NCI-H345 (cell line): Measurements from ENCODE around the gene TRPM2.
"Not testable (repeated sequence)": the region's sequence is repeated elsewhere in the genome, so short reads cannot be mapped to it uniquely, and the experiment has no call there.

Source experiments
- DNase-seq: peaks from one replicate; lab custom pipeline; 2025; lab: John Stamatoyannopoulos, UW

The TRPM2 gene

DNA sequence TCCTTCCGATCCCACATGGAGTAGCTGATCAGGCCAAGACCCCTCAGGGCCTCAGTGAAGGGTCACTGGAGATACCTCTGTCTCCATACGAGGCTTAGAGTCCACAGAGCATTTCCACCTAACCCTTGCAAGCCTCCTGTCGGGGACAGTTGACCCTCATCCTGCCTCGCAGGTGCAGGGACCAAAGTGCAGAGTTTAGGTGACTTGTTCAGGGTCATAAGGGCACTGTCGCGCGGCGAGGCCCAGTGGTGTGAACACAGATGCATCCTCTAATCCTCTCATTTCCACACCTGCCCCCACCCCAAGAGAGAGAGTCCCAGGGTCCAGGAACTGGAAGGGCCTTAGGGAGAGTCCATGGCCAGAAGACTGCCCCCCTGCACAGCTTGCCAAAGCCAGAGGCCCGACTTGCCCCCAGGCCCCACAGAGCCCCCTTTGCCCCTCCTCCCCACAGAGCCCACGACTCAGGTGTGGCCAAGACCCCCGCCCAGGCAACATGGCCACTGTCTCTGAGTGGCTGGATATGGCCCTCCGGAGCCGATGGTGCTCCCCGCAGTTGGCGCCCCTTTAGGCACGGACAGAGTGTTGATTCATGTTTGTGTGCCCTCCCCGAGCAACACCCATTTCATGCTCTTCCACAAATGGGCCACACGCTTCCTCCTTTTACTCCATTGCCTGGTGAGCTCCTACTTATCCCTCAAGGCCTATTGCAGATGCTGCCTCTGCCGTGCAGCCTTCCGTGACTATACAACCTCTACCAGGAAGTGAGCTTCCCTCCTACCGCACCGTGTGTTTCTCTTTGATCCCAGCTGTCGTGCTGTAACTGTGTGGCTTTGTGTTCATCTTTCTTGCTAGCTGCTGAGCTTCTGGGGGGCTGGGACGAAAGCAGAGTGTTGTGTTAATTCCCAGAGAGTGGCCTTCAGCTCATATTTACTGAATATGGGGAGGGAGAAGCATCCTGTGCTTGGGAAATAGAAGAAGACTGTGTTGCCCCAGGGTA, 1.7 kb downstream of the TRPM2 start:
- no peak for DNase-seq

- no peak for DNase-seq
Measured at GRCh38 chr21:44356160-44356559, 2.7 kb downstream of the TRPM2 start.

- no peak for DNase-seq
Measured at GRCh38 chr21:44356636-44357035, 3.2 kb downstream of the TRPM2 start.

- no peak for DNase-seq
Measured at GRCh38 chr21:44357064-44357837, 3.8 kb downstream of the TRPM2 start.

- DNase-seq: no peak
Measured at GRCh38 chr21:44359396-44359795, 6.0 kb downstream of the TRPM2 start.

GRCh38 chr21:44360159-44360558, 6.7 kb downstream of the TRPM2 start:
- DNase-seq: no peak

DNA sequence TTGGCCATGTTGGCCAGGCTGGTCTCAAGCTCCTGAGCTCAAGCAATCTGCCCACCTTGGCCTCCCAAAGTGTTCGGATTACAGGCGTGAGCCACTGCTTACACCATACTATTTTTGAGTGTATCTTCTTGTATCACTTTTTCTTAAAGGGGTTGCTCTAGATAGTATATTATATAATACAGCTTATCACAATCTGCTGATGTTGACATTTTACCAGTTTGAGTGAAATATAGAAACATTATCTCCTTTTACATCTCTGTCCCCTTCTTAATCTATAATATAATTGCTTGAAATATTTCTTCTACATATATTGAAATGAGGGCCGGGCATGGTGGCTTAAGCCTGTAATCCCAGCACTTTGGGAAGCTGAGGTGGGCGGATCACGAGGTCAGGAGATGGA, 8.5 kb downstream of the TRPM2 start:
- DNase-seq: not testable (repeated sequence)

- DNase-seq: no peak
Measured at GRCh38 chr21:44363278-44363677, 9.9 kb downstream of the TRPM2 start.

DNA sequence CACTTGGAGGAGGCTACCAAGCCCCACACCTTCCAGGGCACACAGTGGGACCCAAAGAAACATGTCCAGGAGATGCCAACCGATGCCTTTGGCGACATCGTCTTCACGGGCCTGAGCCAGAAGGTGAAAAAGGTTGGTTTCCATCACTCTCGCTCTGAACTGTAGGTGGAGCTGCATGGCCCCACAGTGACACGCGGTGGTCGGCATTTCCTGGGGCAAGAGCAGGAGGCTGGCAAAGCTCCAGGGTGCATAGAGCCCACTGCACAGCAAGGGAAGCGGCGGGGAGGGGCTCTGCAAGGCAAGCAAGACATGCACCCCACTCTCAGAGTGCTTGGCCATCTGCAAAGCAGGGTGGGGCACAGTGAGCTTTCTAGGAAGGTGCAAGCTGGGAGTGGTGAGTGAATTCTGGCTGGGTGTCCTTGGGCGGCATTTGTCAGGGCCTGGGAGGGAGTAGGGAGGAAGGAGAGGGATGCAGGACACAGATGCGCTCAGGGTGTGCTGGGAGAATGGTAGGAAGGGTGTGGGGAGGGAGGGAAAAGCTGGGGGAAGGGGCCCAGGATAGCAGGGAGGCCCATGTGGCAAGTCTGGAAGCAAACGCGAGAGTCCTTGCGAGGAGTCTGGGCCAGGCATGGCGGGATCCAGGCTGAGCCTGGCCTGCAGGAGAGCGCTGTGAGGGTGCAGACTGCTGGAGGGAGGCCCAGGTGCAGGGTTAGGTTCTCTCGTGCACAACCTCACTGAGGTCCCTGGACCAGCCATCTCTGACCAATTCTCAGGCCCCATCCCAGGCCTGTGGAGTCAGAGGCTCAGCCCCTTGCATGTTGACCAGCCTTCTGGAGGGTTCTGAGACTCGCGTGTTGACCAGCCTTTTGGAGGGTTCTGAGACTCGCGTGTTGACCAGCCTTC, 11.0 kb downstream of the TRPM2 start:
- no peak for DNase-seq

- DNase-seq: no peak
Measured at GRCh38 chr21:44365251-44365966, 12.0 kb downstream of the TRPM2 start.

- DNase-seq: no peak
Measured at GRCh38 chr21:44365967-44366585, 12.7 kb downstream of the TRPM2 start.

DNA sequence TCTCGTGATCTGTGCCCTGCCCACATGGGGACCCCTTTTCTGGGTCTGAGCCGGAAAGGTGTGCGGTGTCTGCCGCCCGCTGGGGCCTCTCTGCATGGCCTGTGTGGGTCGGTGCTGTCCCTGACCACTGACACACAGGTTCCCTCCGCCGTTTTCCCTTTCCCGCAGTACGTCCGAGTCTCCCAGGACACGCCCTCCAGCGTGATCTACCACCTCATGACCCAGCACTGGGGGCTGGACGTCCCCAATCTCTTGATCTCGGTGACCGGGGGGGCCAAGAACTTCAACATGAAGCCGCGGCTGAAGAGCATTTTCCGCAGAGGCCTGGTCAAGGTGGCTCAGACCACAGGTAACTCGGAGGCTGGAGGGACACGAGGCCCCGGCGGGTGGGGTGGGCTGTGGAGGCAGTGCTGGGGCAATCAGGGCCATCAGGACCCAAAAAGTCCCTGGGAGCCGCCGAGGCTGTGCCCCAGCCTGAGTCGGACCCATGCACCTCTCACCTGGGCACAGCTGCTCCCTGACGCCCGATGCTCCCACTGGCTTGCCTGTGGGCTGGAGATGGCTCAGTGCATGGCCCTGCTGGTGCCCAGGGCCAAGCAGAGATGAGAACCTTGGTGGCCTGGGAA, 13.3 kb downstream of the TRPM2 start:
- no peak for DNase-seq

- DNase-seq: peak; percentile 64
Measured at GRCh38 chr21:44368711-44369446, 15.5 kb downstream of the TRPM2 start.

- peak; percentile 45 for DNase-seq
Measured at GRCh38 chr21:44370027-44370735, 16.8 kb downstream of the TRPM2 start.

DNA sequence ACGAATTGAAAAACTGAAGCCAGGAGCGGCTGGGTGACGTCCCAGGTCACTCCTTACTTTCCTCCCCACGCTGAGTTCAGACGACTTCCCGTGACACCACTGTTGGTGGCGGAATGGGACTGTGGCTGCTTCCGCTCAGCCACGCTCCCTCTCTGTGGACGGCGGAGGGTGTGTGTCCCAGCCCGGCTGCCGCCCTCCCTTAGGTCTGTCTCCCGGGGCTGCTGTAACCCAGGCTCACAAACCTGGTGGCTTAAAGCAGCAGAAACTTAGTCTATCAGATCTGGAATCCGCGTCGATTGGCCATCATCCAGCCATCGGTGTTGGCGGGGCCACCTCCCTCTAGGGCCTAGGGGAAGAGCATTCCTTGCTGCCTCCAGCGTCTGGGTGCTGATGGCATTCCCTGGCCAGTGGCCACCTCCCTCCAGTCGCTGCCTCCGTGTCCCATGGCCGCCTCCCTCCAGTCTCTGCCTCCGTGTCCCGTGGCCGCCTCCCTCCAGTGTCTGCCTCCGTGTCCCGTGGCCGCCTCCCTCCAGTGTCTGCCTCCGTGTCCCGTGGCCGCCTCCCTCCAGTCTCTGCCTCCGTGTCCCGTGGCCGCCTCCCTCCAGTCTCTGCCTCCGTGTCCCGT, 17.5 kb downstream of the TRPM2 start:
- no peak for DNase-seq

GRCh38 chr21:44371596-44371995, 18.2 kb downstream of the TRPM2 start:
- no peak for DNase-seq

DNA sequence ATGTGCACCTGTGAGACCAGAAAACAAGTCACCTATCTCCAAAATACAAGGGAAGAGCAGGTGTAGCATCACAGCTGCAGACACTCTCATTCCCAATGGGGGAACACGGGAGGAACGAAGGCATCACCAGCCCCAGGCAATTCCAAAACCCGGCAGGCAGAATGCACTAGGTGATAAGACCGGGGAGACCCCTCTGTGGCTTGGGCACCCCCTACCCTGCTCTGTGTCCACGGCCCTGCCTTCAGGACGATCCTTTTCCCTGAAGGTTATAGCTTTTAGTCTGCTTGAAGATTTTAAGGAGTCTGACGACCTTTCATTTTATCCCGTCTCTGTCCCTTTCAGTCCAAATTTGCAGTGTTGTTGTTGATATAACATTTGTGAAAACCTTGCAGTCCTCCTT, 19.2 kb downstream of the TRPM2 start:
- no peak for DNase-seq

GRCh38 chr21:44374601-44375280, 21.3 kb downstream of the TRPM2 start:
- DNase-seq: no peak
